ENCODE measurements around the gene TTC27. TPM values are rescaled to one million over a fixed set of nuclear protein-coding genes. Genes with fewer than 3 reads are reported as not detected.

The TTC27 gene
- polyA plus RNA-seq, 3 donors = 8.4 to 9.0 (median 8.4) TPM

GRCh38 chr2:32656069-32656468 is 28.2 kb downstream of the TTC27 start:
- no peak overlapping the region for H3K27ac ChIP-seq (ENCODE audit: low read depth, low read length)
- WGBS, 3 donors = 39 to 95% (median 94%) methylated on average over 3 of the region's 3 CpGs

GRCh38 chr2:32663864-32664263 is 36.0 kb downstream of the TTC27 start:
- 96 to 98% (median 96%) methylated on average over 8 of the region's 8 CpGs for WGBS, 3 donors

GRCh38 chr2:32666704-32667103 is 38.9 kb downstream of the TTC27 start:
- 95 to 97% (median 97%) methylated on average over 1 of the region's 1 CpG for WGBS, 3 donors
- H3K27ac ChIP-seq (ENCODE audit: low read depth, low read length) = no peak overlapping the region

More at GRCh38 chr2:32663864-32664263, 36.0 kb downstream of the TTC27 start:
- no peak overlapping the region for H3K27ac ChIP-seq (ENCODE audit: low read depth, low read length)

DNA sequence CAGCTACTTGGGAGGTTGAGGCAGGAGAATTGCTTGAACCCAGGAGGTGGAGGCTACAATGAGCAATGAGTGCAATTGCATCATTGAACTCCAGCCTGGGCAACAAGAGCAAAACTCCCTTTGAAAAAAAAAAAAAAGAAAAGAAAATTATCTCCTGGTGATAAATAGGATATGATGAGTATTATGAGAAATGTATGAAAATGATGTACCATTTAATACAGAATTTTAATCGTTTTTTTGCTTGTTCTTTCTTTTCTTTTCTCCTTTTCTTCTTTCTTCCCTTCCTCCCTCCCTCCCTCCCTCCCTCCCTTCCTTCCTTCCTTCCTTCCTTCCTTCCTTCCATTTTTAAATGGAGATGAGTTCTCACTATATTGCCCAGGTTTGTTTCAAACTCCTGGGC is 40.4 kb downstream of the TTC27 start:
- no peak overlapping the region for H3K27ac ChIP-seq (ENCODE audit: low read depth, low read length)
- WGBS, 3 donors = 74 to 100% (median 94%) methylated on average over 1 of the region's 1 CpG

DNA sequence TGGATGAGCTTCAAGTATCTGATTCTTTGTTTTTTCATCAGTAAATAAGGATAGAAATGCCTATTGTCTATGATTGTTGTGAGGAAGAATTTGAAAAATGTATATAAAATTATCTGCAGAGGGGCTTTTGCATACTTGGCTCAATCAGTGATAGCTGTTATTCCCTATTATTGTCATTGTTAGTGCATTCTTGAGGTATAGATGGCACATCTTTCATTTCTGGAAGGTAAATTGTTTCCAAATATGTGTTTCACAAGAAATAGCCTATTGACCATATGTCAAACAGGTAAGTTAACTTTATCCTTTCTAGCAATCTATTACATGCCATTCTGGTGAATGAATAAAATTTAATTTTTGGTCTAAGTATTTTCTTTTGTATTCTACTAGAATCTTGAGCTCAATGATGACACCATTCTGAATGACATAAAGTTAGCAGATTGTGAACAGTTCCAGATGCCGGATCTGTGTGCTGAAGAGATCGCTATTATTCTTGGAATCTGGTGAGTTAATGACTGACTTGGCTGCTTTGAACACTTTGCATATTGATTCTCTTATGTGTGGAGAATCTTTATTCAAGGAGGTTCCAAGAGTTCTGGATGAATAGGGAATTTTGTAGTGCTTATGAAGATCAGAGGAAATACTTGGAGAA is 44.2 kb downstream of the TTC27 start:
- no peak overlapping the region for H3K27ac ChIP-seq (ENCODE audit: low read depth, low read length)
- 85 to 88% (median 85%) methylated on average over 2 of the region's 2 CpGs for WGBS, 3 donors

DNA sequence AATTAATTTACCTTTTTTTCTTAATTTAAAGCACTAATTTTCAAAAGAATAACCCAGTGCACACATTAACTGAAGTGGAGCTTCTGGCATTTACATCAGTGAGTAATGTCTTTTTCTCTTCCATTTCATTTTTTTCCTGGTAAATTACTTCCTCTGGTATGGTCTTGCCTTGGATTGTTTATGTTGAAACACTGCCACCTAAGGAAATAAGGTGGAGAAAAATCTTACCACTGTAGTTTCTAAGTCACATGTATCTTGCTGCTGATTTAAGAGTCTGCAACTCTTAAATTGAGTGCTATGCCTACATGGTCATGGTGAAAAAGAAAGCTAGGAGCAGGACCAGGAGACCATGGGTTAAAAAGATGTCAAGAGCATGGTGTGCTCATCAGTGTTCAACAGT is 51.0 kb downstream of the TTC27 start:
- H3K27ac ChIP-seq (ENCODE audit: low read depth, low read length) = no peak overlapping the region

DNA sequence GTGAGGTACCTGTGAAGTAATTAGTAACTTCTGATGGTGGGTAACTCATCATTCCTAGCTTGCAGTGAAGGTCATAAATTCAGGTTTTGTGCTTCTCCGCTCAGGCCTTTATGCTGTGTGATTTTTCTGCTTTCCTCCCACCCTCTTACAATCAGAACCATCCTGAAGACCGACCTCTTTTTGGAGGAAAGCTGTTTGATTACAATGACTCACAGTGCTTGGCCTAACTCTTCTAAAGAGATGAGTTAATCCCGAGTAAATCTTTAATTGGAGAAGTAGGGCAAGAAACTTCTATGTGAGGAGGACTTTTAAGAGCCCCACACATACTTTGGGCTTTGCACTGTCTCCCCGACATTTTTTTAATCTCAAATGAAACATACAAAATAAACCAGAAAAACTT is 53.1 kb downstream of the TTC27 start:
- WGBS, 3 donors = 77 to 83% (median 81%) methylated on average over 4 of the region's 4 CpGs
- H3K27ac ChIP-seq (ENCODE audit: low read depth, low read length) = no peak overlapping the region

DNA sequence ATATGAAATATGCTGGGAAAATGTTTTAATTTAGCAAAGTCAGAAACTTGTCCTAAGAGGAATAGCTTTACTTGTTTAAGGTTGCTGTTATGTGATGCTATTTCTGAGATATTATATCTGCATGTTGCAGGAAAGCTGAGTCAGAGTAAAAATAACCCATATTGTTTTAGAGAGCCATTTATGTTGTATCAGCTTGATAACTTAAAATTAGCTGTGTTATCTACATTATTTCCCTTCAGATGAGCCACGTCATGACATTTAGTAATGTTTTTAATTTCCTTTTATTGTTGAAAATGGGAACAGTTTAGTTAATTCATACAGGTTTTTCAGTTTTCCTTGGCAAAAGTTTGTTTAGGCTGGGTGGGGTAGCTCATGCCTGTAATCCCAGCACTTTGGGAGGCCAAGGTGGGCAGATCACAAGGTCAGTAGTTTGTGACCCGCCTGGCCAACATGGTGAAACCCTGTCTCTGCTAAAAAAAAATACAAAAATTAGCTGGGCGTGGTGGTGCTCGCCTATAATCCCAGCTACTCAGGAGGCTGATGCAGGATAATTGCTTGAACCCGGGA is 55.8 kb downstream of the TTC27 start:
- no peak overlapping the region for H3K27ac ChIP-seq (ENCODE audit: low read depth, low read length)
- WGBS, 3 donors = 89 to 91% (median 91%) methylated on average over 5 of the region's 5 CpGs

DNA sequence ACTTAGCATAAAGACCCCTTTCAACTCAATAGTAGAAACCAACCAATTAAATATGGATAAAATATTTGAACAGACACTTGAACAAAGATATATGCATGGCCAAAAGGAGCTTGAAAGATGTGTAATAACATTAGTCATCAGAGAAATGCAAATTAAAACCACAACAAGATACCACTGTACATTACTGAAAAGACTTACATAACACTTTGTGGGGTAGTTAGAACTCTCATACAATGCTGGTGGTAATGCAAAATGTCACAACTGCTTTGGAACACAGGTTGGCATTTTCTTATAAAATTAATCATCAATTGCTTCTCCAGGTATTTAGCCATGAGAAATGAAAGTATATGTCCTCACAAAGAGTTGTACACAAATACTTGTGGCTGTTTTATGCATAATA is 60.7 kb downstream of the TTC27 start:
- no peak overlapping the region for H3K27ac ChIP-seq (ENCODE audit: low read depth, low read length)

DNA sequence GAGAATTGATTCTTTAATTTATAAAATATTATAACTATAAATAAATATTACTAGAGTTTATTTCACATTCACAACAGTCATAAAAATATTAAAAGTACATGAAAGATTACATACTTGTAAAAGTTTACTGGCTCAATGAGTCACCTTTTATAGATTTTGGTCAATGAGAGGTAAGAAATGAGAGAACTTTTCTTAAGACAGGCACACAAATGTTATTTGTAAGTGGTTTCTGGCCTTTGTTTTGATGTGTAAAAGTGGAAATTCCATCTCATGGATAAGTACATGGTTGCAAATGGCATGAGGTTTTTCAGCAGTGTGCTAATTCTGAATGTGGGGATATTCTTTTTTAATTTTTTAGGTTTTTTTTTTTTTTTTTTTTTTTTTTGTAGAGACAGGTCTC is 63.8 kb downstream of the TTC27 start:
- no peak overlapping the region for H3K27ac ChIP-seq (ENCODE audit: low read depth, low read length)

GRCh38 chr2:32696439-32696838 is 68.6 kb downstream of the TTC27 start:
- H3K27ac ChIP-seq (ENCODE audit: low read depth, low read length) = no peak overlapping the region
- WGBS, 3 donors = 95 to 97% (median 96%) methylated on average over 4 of the region's 4 CpGs

GRCh38 chr2:32697156-32697555 is 69.3 kb downstream of the TTC27 start:
- H3K27ac ChIP-seq (ENCODE audit: low read depth, low read length) = no peak overlapping the region

GRCh38 chr2:32699151-32699550 is 71.3 kb downstream of the TTC27 start:
- WGBS, 3 donors = 94 to 100% (median 100%) methylated on average over 1 of the region's 1 CpG
- H3K27ac ChIP-seq (ENCODE audit: low read depth, low read length) = no peak overlapping the region

- H3K27ac ChIP-seq (ENCODE audit: low read depth, low read length) = no peak overlapping the region
- WGBS, 3 donors = 96 to 98% (median 98%) methylated on average over 5 of the region's 5 CpGs
Observed at GRCh38 chr2:32701806-32702205, 74.0 kb downstream of the TTC27 start.

DNA sequence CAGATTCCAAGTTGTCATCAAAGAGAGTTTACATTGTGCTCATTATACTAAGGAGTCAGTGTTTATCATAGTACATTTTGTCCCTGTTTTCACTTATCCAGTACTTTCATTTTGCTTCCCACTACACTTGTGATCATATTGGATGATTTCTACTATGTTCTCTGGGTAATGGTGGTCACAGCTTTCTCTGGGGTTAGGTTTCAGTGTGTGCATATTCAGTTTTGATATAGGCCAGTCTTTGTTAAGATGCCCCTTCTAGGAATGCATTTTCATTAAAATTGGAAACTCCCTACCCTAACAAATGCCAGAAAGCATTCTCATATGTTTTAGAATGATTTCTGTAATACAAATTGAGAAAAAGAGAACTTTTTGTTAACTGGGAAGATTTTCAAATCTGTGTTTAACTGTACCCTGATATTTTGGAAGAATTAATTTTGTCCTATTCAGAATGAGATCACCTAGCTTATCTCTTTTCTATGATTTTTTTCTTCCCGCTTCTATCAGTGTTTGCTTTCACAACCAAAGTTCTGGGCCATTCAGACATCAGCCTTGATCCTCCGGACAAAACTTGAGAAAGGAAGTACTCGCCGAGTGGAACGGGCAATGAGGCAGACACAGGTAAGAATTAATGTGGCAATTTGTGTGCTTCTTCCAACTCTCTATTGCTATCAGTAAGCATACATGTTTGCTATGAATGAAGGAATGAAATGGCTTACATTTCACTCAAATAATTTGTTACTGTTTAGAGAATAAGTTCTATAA is 74.6 kb downstream of the TTC27 start:
- no peak overlapping the region for H3K27ac ChIP-seq (ENCODE audit: low read depth, low read length)
- 81 to 93% (median 87%) methylated on average over 5 of the region's 5 CpGs for WGBS, 3 donors

- WGBS, 3 donors = 97 to 98% (median 97%) methylated on average over 5 of the region's 5 CpGs
- no peak overlapping the region for H3K27ac ChIP-seq (ENCODE audit: low read depth, low read length)
Observed at GRCh38 chr2:32706815-32707579, 79.1 kb downstream of the TTC27 start.

DNA sequence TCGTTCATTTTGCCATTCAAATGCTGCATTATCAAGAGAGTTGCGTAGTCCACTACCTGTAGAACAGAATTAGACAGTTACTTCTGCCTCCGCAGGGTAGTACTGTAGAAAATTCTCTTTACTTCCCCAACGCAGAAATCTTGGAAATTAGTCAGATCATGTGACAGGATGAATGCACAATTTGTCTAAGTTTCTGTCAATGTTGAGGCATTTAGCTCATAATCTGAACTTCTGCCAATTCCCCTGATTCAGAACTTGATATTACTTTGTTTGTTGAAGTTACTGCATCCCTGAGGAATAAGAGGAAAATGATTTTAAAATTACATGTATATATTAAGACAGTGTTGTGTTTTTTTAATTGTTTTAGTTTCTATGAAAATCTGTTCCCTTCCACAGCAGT is 83.4 kb downstream of the TTC27 start:
- H3K27ac ChIP-seq (ENCODE audit: low read depth, low read length) = no peak overlapping the region
- WGBS, 3 donors = 31 to 56% (median 35%) methylated on average over 4 of the region's 4 CpGs

- H3K27ac ChIP-seq (ENCODE audit: low read depth, low read length) = no peak overlapping the region
- 23 to 45% (median 38%) methylated on average over 4 of the region's 4 CpGs for WGBS, 3 donors
Observed at GRCh38 chr2:32711908-32712501, 84.2 kb downstream of the TTC27 start.

- H3K27ac ChIP-seq (ENCODE audit: low read depth, low read length) = no peak overlapping the region
- 56 to 85% (median 64%) methylated on average over 2 of the region's 2 CpGs for WGBS, 3 donors
Observed at GRCh38 chr2:32712870-32713269, 85.0 kb downstream of the TTC27 start.
